COLO829 (cell line): ENCODE data around the gene RNASET2.

Experiments
- DNase-seq: peaks from one replicate; pipeline ENCODE4 v3.0.0; 2012; ENCODE audit warnings: low spot score

RNASET2 gene

GRCh38 chr6:166956444-166957086 is at the start of gene RNASET2:
TSS of gene RNASET2 (minus strand) at chr6:166956550. CDS start at chr6:166956182, 368 bp downstream.
- DNase-seq = peak; percentile 67

DNA sequence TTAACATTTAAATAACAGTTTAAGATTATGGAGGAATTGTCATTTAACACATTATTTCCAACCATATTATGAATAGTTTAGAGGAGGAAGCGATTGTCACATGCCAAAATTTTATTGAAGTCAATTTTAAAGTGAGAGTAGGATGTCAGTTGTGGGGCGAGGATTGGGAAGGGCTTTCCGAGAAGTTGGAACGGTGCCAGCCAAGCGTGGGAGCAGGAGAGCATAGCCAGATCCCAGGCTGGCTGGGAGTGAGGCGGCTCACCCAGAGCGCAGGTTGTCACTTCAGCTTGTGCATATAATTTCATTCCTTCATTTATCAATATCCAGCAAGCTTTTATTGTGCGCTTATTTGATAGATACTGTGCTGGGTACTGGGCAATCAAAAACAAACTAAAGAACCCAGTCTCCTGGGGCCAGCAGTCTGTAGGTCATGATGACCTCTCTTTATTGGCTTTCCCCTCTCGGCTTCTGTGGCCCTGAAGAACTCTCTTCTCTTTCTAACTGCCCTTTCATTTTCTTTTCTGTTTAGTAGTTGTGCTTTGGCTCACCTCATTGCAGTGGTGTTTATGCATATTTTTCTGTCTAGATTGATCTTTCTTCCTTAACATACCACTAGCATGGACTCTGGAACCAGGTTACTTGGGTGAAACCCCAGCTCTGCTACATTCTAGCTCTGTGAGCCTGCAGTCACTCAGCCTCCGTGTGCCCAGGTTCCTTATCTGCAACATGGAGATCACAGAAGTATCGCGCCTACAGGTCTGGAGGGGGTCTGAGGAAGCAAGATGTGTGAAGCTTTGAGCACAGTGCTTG is 49.2 kb upstream of the RNASET2 start:
- DNase-seq = no peak

DNA sequence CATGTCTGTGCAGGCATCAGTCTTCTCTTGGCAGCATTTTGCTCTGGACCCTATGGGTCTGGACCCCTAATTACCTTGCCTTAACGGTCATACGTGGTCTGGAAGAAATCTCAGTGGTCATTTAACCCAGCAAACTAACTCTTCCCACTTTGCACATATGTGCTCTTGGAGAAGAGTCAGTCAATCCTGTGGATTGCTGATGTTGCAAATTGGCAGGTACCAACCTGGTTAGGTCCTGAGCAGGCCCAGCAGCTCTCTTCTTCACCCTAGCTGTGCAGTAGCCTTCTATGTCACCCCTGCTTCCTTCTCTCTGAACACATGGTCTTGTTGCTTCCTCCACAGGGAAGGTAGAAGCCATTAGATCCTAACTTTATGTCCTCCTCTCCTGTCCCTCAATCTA is 44.4 kb upstream of the RNASET2 start:
- DNase-seq = no peak

GRCh38 chr6:166999884-167000253 is 43.5 kb upstream of the RNASET2 start:
- DNase-seq = no peak

DNA sequence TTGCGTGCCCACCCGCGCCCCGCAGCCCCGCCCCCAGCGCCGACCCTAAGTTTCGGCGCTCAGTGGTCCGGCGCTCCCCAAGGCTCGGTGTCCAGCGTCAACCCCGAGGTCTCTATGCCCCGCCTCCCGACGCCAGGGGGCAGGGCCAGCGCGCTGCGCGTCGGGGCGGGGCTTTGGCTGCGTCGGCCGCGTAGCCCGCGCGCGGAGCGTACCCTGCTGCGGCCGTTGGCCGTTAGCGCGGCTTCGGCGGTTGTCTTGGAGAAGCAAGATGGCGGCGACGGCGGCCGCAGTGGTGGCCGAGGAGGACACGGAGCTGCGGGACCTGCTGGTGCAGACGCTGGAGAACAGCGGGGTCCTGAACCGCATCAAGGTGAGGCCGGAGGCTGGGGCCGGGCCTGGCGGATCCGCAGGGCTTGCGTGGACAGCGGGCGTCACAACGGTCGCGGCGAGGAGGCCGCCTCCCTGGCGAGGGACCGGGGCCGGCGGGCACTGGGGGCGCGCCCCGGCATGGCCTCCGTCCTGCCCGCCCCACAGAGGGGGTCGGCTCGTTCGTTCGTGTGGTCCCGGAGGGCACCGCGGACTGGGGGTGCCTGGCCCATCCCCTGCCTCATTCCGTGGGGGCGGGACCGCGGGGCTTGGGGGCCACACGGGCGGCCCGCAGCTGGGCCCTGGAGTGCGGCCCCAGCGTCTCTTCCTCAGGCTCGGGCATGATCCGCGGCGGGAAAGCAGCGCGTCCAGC is 43.0 kb upstream of the RNASET2 start, which contains the start of gene CEP43:
TSS of gene CEP43 (plus strand) at position 253 of the 739 bp plus-strand sequence. CDS start at position 269, 16 bp downstream.
- DNase-seq = peak; percentile 91

DNA sequence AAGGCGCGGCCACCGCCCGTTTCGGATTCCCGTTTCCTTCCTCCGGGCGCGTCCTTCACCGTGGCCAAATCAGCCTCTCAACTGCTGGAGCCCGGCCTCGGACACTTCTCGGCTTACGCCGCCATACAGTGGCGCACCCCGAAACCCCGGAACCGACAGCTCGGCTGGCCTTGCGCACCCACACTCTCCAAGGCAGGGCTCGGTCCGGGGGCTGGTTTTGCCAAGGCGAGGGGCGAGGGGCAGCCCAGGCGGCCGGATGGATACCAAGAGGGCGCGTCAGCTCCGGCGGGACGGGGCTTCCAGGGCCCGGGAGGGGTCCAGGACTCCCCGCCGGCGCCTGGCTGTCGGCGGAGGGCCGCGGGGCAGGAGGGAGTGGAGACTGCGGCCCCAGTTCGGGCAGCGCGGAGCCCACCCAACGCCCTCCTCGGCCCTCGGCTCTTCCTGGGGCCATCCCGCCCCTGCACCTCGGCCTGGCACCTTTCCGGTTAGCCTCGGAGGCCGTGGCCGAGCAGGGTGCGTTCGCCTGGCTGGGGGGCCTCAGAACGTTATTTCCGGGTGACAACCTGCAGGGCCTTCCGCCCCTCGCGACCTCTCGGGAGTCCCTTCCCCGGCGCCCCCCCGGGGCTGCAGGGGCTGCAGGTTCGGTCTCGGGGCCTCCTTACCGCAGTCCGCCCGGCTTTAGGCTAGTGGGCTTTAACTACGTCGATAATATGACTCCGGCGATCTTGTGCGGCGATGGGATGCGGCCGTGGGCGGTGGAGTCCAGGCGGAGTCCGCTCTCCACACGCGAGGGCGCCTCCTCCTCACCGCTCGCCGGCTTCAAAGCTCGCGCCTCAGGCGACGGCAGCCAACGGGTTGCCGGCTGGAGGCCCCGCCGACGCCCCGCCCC is 42.1 kb upstream of the RNASET2 start:
- DNase-seq = no peak

DNA sequence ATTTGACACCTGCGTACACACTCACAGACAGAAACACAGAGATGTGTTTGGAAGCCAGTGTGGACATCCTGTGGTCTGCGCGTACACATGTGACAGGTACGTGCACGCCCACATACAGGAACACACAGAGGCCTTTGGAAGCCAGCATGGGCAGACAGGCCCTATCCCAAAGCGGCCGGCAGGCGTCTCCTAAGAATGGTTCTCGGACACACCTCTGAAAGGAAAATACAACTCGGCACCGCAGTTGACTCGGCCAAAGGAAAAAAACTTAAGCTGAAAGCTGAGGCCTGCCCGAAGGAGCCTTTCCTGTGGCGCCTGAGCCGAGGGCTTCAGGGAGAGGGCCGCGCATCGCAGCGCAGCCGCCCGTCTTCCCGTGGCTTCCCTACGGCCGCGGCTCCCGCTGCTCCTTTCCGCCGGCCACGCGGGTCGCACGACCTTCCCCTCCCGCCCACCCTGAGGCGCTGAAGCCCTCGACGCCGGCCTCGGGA is 41.5 kb upstream of the RNASET2 start:
- peak; percentile 35 for DNase-seq

DNA sequence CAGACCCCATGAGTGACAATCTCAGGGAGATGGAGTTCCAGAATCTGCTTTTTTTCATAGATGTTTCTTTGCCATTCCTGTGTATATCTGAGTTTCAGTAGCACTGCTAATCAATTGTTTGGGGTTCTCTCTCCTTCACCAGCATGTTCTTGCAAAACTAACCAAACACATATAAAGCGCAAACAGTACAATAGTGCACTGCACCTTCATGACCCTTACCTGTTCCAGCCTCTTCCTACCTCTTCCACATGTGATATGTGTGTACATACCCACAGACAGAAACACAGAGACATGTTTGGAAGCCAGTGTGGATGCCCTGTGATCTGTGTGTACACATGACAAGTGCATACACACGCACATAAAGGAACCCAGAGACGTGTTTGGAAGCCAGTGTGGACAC is 41.0 kb upstream of the RNASET2 start:
- DNase-seq = no peak

DNA sequence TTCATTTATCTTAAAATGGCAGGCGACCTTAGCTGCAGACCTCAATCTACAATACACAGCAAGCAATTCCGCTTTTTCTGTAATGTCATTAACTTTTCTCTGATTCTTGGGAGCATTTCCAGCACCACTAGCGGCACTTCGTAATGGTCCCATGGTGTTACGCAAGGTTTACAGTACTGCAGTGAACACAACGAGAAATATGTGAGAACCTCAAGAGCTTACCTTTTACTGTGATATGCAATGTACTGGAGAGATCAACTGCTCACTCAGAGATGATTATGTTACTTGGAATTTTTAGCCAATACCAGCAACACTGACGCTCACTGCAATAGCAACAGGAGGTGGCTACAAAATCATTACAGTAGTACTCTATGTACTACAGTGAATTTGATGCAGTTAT is 40.1 kb upstream of the RNASET2 start:
- no peak for DNase-seq

DNA sequence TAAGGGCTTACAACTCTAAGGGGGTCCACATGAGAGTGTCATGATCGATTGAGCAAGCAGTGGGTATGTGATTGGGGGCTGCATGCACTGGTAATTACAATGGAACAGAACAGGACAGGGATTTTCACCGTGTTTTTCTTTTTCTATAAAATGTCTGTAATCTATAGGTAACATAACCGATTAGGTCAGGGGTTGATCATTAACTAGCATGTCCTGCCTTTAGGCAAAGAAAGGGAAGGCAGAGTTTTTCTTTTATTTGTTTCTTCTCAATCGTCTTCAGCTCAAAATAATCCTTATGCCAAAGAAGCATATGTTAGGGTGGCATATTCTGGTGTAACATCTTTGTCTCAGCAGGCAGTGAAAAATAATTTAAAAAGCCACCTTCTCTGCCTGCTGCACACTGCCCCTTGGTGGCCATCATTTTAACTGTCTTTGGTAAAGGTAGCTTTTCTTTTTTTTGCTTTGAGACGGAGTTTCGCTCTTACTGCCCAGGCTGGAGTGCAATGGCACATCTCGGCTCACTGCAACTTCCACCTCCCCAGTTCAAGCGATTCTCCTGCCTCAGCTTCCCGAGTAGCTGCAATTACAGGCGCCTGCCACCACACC is 33.2 kb upstream of the RNASET2 start:
- DNase-seq = no peak

DNA sequence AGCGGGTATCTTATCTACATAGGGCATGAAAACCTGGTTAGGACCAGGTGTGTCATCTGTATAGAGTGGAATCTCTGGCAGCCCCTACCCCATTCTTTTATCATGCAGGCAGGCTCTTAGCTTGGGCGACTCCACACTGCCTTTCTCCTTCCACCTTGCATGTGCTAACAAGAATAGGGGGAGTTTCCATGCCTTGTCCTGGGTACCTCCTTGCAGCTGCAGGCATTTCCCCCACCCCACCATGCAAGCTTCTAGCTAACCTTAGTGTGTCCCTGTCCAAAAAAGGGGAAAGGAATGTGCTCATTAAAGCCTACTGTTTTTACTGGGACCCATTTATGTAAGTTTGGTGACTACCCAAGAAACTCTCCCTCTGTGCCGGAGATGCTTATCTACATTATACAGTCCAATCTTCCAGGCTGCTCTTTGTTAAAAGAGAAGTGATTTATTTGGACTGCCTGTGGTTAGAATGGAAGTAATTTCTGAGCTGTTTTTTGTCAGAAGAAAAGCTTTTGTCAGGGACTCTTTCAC is 32.4 kb upstream of the RNASET2 start:
- DNase-seq = no peak

- DNase-seq = no peak
Measured at GRCh38 chr6:166987930-166988329, 31.6 kb upstream of the RNASET2 start.

DNA sequence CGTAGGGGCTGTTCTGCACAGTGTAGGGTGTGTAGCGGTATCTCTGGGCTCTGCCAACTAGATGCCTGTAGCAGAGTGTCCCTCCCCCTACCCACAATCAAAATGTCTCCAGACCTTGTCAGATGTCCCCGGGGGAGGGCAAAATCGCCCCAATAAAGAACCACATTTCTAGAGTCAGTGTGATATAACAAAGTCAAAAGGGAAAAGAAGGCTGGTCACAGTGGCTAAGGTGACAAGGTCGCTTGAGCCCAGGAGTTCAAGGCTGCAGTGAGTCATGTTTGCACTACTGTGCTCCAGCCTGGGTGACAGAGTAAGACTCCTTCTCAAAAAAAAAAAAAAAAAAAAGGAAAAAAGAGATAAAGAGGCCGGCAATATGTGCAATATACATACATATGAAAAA is 31.1 kb upstream of the RNASET2 start:
- DNase-seq = no peak

- DNase-seq = no peak
Measured at GRCh38 chr6:166980738-166981137, 24.4 kb upstream of the RNASET2 start.

DNA sequence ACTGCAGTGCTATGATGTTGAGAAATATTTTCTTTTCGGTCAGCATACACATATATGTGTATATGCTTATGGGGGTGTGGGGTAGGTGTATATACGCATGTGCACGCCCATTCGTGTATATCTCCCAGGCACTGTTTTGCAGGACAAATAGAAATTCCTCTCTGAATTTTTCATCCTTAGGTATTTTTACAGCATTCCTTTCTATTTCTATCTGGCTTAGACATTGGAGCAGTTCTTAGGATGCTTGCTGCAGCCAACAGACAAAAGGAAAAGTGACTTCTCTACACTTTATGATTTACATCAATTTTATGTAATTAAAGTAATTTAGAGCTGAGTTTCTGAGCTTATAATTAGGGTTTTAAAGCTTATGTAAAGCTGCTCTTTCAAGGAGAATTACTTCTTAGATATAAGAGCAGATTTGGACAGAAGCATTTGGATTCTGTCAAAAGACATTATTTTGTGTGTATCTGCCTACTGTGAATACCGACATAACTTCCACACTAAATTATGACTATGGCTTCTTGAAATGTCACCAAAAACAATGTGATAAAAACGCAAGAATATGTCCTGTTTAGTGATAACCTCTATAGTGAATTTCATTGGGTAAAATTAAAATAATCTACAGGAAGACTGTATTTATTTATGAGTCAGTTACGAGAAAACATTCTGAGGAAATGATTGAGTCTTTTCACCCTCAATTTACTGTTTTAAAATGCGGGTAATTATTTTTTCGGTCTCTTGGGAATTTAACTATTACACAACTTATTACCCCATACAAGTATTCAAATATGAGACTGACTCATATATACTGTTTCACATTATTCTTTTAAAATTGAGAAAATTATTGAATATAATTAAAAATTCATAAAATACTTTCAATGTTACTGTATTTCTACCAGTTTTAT is 21.5 kb upstream of the RNASET2 start:
- DNase-seq = no peak

DNA sequence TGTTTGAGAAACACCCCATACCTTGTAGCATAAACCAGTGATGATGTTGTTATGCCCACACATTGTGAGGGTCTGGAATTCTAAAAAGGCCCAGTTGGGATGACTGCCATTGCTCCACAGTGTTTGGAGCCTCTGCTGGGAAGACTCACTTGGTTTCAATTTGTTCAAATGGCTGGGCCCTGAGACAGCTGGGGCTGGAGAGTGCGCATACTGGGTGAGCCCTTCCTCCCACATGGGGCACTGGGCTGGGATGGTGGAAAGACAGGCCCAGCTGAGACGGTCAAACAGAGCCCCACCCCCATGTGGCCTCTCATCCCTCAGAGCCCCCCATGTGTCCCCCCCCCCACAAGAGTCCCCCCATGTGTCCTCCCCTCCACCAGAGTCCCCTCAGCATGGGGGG is 20.3 kb upstream of the RNASET2 start:
- no peak for DNase-seq

DNA sequence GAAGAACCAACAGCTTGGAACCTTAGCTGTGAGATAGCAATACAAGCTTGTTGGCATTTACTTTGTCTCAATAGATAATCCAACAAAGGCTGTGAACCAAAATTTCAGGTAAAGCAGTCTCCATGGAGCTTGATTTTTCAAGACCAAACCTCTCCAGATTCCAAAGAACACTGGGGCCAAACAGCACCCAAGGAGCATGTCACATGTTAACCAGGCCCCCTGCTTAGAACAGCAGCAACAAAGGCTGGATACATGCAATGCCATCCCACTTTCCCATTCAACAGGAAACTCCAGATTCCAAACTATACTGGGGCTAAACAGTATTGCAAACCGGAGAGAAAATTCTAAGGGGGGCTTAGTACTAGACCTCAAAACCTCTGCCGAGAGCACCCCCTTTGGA is 15.8 kb upstream of the RNASET2 start:
- DNase-seq = no peak

DNA sequence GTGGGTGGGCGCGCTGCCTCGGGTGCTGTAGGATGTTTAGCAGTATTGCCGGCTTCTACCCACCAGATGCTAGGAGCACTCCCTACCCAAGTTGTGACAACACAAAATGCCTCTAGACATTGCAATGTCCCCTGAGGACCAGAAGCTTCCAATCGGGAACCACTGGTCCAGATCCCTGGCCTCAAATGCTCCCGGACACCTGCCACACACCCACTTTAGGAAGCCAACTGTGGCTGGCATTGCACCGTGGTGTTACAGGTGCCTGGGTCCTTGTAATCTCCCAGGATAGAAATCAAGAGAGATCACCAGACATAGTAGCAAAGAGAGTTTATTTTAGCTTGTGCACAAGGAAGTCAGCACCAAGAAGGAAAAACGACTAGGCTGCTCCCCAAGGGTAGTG is 14.9 kb upstream of the RNASET2 start:
- DNase-seq = no peak

- no peak for DNase-seq
Measured at GRCh38 chr6:166970776-166971175, 14.4 kb upstream of the RNASET2 start.

DNA sequence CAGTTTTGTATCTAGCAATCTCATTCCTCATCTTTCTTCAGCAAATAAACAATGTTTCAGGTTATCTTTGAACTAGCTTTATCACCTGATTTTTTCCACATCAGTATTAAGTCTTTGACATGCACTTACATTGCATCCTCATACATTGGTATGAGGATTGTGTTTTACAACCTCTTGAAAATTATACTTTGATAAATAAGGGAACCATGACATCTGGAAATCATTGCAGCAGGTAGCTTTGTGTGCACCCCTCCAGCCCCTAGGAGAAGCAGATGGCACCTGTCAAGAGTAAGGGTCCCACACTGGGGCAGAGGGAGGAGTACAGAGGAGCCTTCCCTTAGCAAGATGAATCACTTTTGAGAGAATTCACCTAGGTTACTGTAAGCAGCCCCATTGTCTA is 13.7 kb upstream of the RNASET2 start:
- DNase-seq = no peak
